HFF-Myc (cell line): ENCODE measurements around the gene EML6.
"Not testable (repeated sequence)": the region's sequence is repeated elsewhere in the genome, so short reads cannot be mapped to it uniquely, and the experiment has no call there.

Experiments used
- DNase-seq: peaks from one replicate; pipeline ENCODE4 v3.0.0-alpha.2; 2011; ENCODE audit warnings: low read depth; ENCODE audit errors: extremely low read depth
- H3K4me3 ChIP-seq: replicated peaks from 2 replicates; pipeline ENCODE4 v1.5.1; 2011; ENCODE audit warnings: low read depth, mild to moderate bottlenecking, control low read depth, low read length
- TF ChIP-seq, protein P1 (sequence below): IDR thresholded peaks from 2 replicates; pipeline ENCODE4 v1.5.1; 2012; ENCODE audit warnings: mild to moderate bottlenecking, low read depth, low read length, control low read depth; ENCODE audit errors: missing control alignments

Gene EML6

DNA sequence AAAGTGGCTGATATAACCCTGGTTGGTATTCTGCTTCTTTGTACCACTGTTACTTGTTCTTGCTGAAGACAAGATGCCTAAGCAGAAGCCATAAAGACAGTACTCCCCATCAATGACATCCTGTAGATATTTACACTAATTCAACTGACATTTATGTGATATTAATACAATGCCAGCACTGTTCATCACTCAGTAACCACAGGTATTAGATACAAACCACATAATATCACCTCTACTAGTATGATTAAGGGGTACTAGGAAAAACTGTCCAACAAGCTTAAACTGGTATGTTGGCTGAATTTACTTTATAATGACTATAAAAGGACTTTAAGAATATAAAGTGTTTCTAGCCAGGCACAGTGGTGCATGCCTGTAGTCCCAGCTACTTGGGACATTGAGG lies 261.0 kb downstream of the EML6 start:
- no peak for DNase-seq
- TF ChIP-seq, protein P1, sequence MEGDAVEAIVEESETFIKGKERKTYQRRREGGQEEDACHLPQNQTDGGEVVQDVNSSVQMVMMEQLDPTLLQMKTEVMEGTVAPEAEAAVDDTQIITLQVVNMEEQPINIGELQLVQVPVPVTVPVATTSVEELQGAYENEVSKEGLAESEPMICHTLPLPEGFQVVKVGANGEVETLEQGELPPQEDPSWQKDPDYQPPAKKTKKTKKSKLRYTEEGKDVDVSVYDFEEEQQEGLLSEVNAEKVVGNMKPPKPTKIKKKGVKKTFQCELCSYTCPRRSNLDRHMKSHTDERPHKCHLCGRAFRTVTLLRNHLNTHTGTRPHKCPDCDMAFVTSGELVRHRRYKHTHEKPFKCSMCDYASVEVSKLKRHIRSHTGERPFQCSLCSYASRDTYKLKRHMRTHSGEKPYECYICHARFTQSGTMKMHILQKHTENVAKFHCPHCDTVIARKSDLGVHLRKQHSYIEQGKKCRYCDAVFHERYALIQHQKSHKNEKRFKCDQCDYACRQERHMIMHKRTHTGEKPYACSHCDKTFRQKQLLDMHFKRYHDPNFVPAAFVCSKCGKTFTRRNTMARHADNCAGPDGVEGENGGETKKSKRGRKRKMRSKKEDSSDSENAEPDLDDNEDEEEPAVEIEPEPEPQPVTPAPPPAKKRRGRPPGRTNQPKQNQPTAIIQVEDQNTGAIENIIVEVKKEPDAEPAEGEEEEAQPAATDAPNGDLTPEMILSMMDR = no peak
- H3K4me3 ChIP-seq = no peak overlapping the region

DNA sequence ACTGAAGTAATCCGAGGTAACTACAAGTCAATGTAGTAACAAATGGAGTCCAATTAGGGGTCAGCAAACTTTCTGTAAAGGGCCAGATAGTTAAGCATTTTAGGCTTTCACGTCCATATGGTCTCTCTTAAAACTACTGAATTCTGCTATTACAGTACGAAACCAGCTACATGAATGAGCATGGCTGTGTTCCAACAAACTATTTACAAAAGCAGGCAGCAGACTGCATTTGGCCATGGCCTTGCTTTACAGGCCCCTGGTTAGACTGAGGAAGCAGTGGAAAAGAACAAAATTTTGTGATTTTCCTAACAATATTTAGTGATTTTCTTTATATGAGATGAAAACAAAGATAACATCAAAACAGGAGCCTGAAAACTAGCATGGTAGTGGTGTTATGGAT lies 262.8 kb downstream of the EML6 start:
- TF ChIP-seq, protein P1 = no peak
- DNase-seq = no peak
- no peak overlapping the region for H3K4me3 ChIP-seq

DNA sequence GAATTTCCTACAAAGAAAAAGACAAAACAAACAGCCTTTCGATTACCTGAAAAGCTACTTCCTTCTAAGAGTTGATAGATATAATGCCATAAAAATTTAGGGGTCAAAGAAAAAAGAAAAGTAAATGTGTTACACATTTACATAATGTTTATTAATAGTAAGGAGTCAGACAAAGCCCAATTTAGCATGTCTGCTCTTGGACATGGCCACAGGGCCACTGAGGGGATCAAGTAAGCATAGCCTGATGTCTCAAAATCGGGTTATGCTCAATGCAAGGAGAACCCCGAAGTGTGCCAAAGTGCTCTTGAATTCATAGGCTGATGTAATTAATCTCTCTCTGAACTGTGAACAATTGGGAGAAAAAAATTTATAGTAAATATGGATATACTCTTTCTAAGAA lies 265.1 kb downstream of the EML6 start:
- no peak overlapping the region for H3K4me3 ChIP-seq
- no peak for DNase-seq
- TF ChIP-seq, protein P1 = no peak

DNA sequence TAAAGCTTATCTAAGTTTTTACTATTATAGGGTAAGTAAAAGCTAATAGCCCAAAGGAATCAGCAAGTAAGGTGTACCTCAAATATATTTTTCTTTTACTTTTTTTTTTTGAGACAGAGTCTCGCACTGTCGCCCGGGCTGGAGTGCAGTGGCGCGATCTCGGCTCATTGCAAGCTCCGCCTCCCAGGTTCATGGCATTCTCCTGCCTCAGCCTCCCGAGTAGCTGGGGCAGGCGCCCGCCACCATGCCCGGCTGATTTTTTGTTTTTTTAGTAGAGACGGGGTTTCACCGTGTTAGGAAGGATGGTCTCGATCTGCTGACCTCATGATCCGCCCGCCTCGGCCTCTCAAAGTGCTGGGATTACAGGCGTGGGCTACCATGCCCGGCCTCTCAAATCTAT lies 267.2 kb downstream of the EML6 start:
- DNase-seq, H3K4me3 ChIP-seq: not testable (repeated sequence)

DNA sequence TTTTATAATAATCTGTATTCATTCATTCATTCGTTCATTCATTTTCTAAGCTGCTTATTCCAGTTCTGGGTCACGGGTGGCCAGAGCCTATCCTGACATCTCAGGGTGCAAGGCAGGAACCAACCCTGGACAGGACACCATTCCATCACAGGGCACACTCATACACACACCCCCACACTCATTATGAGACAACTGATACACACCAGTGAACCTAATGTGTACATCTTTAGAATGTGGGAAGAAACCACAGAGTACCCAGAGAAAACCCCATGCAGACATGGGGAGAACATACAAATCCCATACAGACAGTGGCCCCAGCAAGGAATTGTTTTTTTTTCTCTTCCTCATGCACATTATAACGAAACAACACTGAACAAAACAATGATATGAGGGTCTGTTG lies 272.1 kb downstream of the EML6 start:
- TF ChIP-seq, protein P1 = no peak
- DNase-seq = no peak
- no peak overlapping the region for H3K4me3 ChIP-seq

DNA sequence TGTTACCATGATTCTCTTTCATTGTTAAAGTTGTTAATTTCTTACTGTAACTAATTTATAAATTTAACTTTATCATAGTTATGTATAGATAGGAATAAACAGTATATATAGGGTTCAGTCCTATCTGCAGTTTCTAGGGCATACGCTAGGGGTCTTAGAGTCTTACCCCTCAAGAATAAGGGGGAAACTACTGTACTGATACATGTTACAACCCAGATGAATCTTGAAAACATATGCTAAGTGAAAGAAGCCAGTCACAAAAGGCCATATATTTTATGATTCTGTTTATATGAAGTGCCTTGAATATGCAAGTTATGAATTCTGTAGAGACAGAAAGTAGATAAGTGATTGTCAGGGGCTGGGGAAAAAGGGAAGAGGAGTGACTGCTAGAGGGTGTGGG lies 274.4 kb downstream of the EML6 start:
- no peak overlapping the region for H3K4me3 ChIP-seq
- no peak for DNase-seq
- TF ChIP-seq, protein P1 = no peak

DNA sequence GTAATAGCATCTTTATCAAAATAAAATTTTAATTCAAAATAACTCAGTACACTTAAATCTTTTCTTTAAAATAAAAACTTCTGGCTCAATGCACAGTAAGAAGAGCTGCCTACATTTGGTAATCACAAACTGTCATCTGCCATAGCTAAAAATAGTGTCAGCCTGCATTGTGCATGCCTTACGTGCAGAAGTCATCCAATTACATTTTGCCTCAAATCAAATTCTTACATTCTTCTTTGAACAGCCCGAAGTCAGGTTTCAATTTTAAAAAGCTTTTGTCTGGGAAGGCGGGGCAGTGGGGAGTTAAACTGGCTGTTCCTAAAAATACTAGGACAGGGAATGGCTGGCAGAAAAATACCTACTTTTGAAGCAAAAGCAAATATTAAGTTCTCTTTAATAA lies 275.7 kb downstream of the EML6 start:
- no peak overlapping the region for H3K4me3 ChIP-seq

More for the DNA sequence above, 275.7 kb downstream of the EML6 start:
- peak; percentile 36 for DNase-seq
- TF ChIP-seq, protein P1 = no peak
